Vagina (tissue), 2 donors: Measurements from ENCODE around the gene MAS1. TPM values are rescaled to one million over a fixed set of nuclear protein-coding genes. Genes with fewer than 3 reads are reported as not detected.
"Not testable (repeated sequence)": the region's sequence is repeated elsewhere in the genome, so short reads cannot be mapped to it uniquely, and the experiment has no call there.

ENCODE experiments used
- DNase-seq, 2 donors: peaks; one replicate each; pipeline ENCODE4 v3.0.0-alpha.2; 2017; ENCODE audit errors: extremely low spot score in 2 of 2
- H3K27ac ChIP-seq: fragments of 200-600 bp; sonication (generic); one replicate; pipeline ENCODE4 v1.5.1; 2019
- H3K27me3 ChIP-seq: fragments of 200-600 bp; sonication (generic); one replicate; pipeline ENCODE4 v1.5.1; 2019
- H3K36me3 ChIP-seq, 2 donors: fragments of 200-600 bp; sonication (generic); one replicate each; pipeline ENCODE4 v1.5.1; 2017 to 2019
- H3K4me1 ChIP-seq: fragments of 200-600 bp; sonication (generic); one replicate; pipeline ENCODE4 v1.5.1; 2019
- H3K4me3 ChIP-seq, 2 donors: fragments of 200-600 bp; sonication (generic); 1 replicate in 1 of 2; 2 replicates in 1 of 2; pipeline ENCODE4 v1.5.1; 2016 to 2019
- H3K9me3 ChIP-seq: fragments of 200-600 bp; sonication (generic); one replicate; pipeline ENCODE4 v1.5.1; 2019
- CTCF ChIP-seq, 3 experiments: fragments of 450-650 bp in 2 of 3; fragments of 200-600 bp in 1 of 3; sonication (generic) in 1 of 3; IDR thresholded peaks; one replicate each; pipeline ENCODE4 v1.5.1; 2017 to 2019; ENCODE audit warnings: antibody characterized with exemption in 3 of 3, mild to moderate bottlenecking in 2 of 3, moderate library complexity in 2 of 3
- POLR2A ChIP-seq, 2 donors: fragments of 450-650 bp; IDR thresholded peaks; one replicate each; pipeline ENCODE4 v1.6.1; 2017; ENCODE audit warnings: antibody characterized with exemption in 2 of 2, mild to moderate bottlenecking in 2 of 2, moderate library complexity in 2 of 2
- POLR2AphosphoS5 ChIP-seq, 2 donors: sonication (generic); formaldehyde crosslinking; IDR thresholded peaks; one replicate each; pipeline ENCODE4 v1.9.0; 2017; ENCODE audit warnings: antibody characterized with exemption in 2 of 2, mild to moderate bottlenecking in 2 of 2, low read depth in 1 of 2; ENCODE audit not compliant: insufficient read depth in 1 of 2
- intact Hi-C: fragments of 100-400 bp; cut with DNase I; formaldehyde crosslinking; loops from one replicate; pipeline ENCODE4 v1.15.1; 2023
- total RNA-seq: library from RNA; depleted of rRNA; stranded (reverse); fragments of >200 nt; gene quantifications from one replicate; pipeline ENCODE4 v1.2.3, GENCODE V29; 2016

The MAS1 gene
- total RNA-seq, 1 donor from 2014 or later: 0.49 TPM

- Histone ChIP-seq H3K27me3 (no peaks in the 10 kb centered on the region), H3K4me1 (no peaks in the 10 kb centered on the region), H3K27ac (no peak overlapping the region), H3K4me3 (no peak overlapping the region), H3K9me3 (no peaks in the 10 kb centered on the region), H3K36me3 (no peaks in the 10 kb centered on the region)
- no peak for DNase-seq
- intact Hi-C loops: no loop called here
- TF ChIP-seq POLR2AphosphoS5 (IDR thresholded peaks at IDR 0.05; ENCODE audit: insufficient read depth in 1 of 2, low read depth in 1 of 2) (no peak), CTCF (IDR thresholded peaks at IDR 0.05) (no peak)
Observed at GRCh38 chr6:159916752-159917151, 26.0 kb downstream of the MAS1 start.

DNA sequence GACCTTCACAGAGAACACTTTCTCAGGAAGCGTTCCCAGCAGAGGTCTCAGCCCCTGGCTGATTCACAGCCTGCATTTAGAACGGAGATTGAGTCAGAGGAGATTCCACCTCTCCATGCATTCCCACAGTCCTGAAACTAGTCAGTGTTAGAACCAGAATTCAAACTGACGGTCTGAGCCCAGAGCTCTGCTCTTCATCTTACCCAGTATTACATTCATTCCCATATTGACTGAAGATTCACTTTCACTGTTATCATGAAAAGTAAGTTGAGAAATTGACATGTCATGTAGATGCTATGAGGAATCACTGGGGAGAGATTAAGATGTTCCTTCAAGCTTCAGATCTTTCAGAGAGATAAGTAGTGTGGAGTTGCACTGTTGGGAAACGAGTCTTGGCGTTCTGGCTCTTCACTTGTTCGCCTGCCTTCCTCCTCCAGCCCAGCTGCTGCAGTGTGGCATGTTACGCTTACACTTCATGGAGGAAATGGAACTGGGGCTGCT lies 28.3 kb downstream of the MAS1 start:
- H3K36me3 ChIP-seq: no peaks in the 10 kb centered on the region
- no peak overlapping the region for H3K4me3 ChIP-seq
- intact Hi-C loops: no loop called here
- TF ChIP-seq POLR2A (IDR thresholded peaks at IDR 0.05): no peak
- TF ChIP-seq POLR2AphosphoS5 (IDR thresholded peaks at IDR 0.05; ENCODE audit: insufficient read depth in 1 of 2, low read depth in 1 of 2): no peak
- TF ChIP-seq CTCF (IDR thresholded peaks at IDR 0.05): no peak
- no peaks in the 10 kb centered on the region for H3K27me3 ChIP-seq
- no peak overlapping the region for H3K27ac ChIP-seq
- no peak for DNase-seq
- no peaks in the 10 kb centered on the region for H3K4me1 ChIP-seq
- no peaks in the 10 kb centered on the region for H3K9me3 ChIP-seq

- no peak for DNase-seq
- no peak for TF ChIP-seq POLR2A (IDR thresholded peaks at IDR 0.05)
- no peak for TF ChIP-seq POLR2AphosphoS5 (IDR thresholded peaks at IDR 0.05; ENCODE audit: insufficient read depth in 1 of 2, low read depth in 1 of 2)
- no peak for TF ChIP-seq CTCF (IDR thresholded peaks at IDR 0.05)
- no peak overlapping the region for H3K4me3 ChIP-seq
- H3K27ac ChIP-seq: no peak overlapping the region
- intact Hi-C loops: no loop called here
- H3K27me3 ChIP-seq: no peaks in the 10 kb centered on the region
- H3K4me1 ChIP-seq: no peaks in the 10 kb centered on the region
- no peaks in the 10 kb centered on the region for H3K9me3 ChIP-seq
- no peaks in the 10 kb centered on the region for H3K36me3 ChIP-seq
Observed at GRCh38 chr6:159919800-159920199, 29.0 kb downstream of the MAS1 start.

DNA sequence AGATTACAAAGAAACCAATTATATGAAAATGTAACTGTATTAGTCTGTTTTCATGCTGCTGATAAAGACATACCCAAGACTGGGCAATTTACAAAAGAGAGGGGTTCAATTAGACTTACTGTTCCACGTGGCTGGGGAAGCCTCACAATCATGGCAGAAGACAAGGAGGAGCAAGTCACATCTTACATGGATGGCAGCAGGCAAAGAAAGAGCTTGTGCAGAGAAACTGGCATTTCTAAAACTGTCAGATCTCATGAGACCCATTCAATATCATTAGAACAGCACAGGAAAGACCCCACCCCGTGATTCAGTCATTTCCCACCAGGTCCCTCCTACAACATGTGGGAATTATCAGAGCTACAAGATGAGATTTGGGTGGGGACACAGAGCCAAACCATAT lies 33.4 kb downstream of the MAS1 start:
- H3K4me3 ChIP-seq, intact Hi-C loops, DNase-seq, H3K36me3 ChIP-seq, H3K27me3 ChIP-seq, H3K9me3 ChIP-seq, H3K27ac ChIP-seq, H3K4me1 ChIP-seq: not testable (repeated sequence)

DNA sequence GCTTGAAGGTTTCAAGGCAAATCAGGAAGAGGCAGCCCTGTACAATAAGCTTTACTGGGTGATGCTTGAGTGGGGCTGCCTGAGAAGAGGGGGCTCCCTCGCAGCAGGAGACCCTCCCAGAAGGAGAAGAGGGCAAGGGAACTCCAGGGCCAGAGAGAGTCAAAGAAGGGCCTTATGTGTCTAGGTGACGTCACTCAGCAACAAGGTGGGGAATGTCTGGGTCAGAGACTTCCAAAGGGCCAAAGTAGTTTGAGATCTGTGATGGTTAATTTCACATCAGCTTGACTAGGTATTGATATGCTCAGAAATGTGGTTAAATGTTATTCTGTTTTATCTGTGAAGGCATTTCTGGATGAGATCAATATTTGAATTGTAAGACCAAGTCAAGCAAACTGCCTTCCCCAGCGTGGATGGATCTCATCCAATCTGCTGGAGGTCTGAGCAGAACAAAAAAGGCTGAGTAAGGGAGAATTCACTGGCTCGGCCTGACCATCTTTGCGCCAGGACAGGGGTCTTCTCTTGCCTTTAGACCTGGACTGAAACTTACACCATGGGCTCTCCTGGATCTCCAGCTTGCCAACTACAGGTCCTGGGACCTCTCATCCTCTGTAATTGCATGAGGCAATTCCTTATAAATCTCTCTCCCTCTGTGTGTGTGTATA lies 35.9 kb downstream of the MAS1 start:
- H3K36me3 ChIP-seq: no peaks in the 10 kb centered on the region

More for the DNA sequence above, 35.9 kb downstream of the MAS1 start:
- TF ChIP-seq POLR2AphosphoS5 (IDR thresholded peaks at IDR 0.05; ENCODE audit: insufficient read depth in 1 of 2, low read depth in 1 of 2): no peak
- no peak for TF ChIP-seq POLR2A (IDR thresholded peaks at IDR 0.05)
- TF ChIP-seq CTCF (IDR thresholded peaks at IDR 0.05): no peak
- DNase-seq: no peak
- Histone ChIP-seq H3K27me3 (no peaks in the 10 kb centered on the region), H3K27ac (no peak overlapping the region), H3K9me3 (no peaks in the 10 kb centered on the region), H3K4me3 (no peak overlapping the region), H3K4me1 (peaks cover 2% of the 10 kb centered on the region)
- intact Hi-C loops: no loop called here
